H1 (cell line): ENCODE measurements around the gene TAS2R38. TPM values are rescaled to one million over a fixed set of nuclear protein-coding genes. Genes with fewer than 3 reads are reported as not detected.

Experiments
- CTCF ChIA-PET: fragments of 300-600 bp; sonication (Branson Sonifier 250); formaldehyde crosslinking; loops from one replicate; lab custom pipeline; 2021; ENCODE audit not compliant: partially characterized antibody; lab: Charles Lee
- POLR2A ChIA-PET: fragments of 300-600 bp; sonication (Branson Sonifier 250); formaldehyde crosslinking; loops from one replicate; lab custom pipeline; 2021; ENCODE audit warnings: inconsistent platforms; ENCODE audit not compliant: partially characterized antibody; lab: Charles Lee
- DNase-seq, 2 experiments: peaks; one replicate each; pipeline versions ENCODE4 v3.0.0 to v3.0.0-alpha.2; 2010 to 2022; ENCODE audit warnings: low spot score in 2 of 2, low read depth in 1 of 2, mixed read lengths in 1 of 2
- FAIRE-seq: peaks from 2 replicates; lab custom pipeline; 2011; peaks lifted over from hg19 to GRCh38; lab: Jason Lieb, UNC
- H2AFZ ChIP-seq: 2 replicates; pipeline ENCODE4 v1.8.1; 2012; ENCODE audit warnings: low read length, inconsistent platforms
- H2AK5ac ChIP-seq: 2 replicates; pipeline ENCODE4 v1.6.1; 2013; ENCODE audit warnings: low read depth, low read length
- H2BK120ac ChIP-seq: replicated peaks from 2 replicates; pipeline ENCODE3; 2013; ENCODE audit warnings: low read depth, low read length, inconsistent platforms
- H2BK12ac ChIP-seq: 2 replicates; pipeline ENCODE4 v1.6.1; 2013; ENCODE audit warnings: low read depth, low read length
- H2BK15ac ChIP-seq: 2 replicates; pipeline ENCODE4 v1.6.1; 2013; ENCODE audit warnings: low read length
- H2BK20ac ChIP-seq: 2 replicates; pipeline ENCODE4 v1.6.1; 2013; ENCODE audit warnings: low read length
- H2BK5ac ChIP-seq: 2 replicates; pipeline ENCODE4 v1.6.1; 2013; ENCODE audit warnings: low read depth, low read length
- H3K14ac ChIP-seq: 2 replicates; pipeline ENCODE4 v1.6.1; 2013; ENCODE audit warnings: inconsistent platforms; ENCODE audit not compliant: insufficient read length
- H3K18ac ChIP-seq: 2 replicates; pipeline ENCODE4 v1.6.1; 2013; ENCODE audit warnings: low read length; ENCODE audit errors: extremely low read depth
- H3K23ac ChIP-seq: 2 replicates; pipeline ENCODE4 v1.6.1; 2013; ENCODE audit warnings: inconsistent platforms; ENCODE audit not compliant: insufficient read length
- H3K23me2 ChIP-seq: 2 replicates; pipeline ENCODE4 v1.6.1; 2013; ENCODE audit warnings: low read depth, low read length
- H3K27ac ChIP-seq: 2 replicates; pipeline ENCODE4 v1.6.1; 2011; ENCODE audit warnings: low read depth, low read length, inconsistent platforms
- H3K27me3 ChIP-seq, 4 experiments: replicated peaks in 1 of 4; 1 replicate in 1 of 4; 2 replicates in 3 of 4; pipeline versions ENCODE4 v1.6.1 to v1.8.1; 2011 to 2013; ENCODE audit warnings: low read length in 3 of 4, mild to moderate bottlenecking in 3 of 4, inconsistent platforms in 2 of 4, mixed read lengths in 2 of 4, moderate library complexity in 1 of 4; ENCODE audit not compliant: control insufficient read depth in 3 of 4, insufficient read depth in 3 of 4; ENCODE audit errors: extremely low read depth in 1 of 4
- H3K36me3 ChIP-seq, 4 experiments: 2 replicates each; pipeline versions ENCODE4 v1.6.1 to v1.8.1; 2011 to 2013; ENCODE audit warnings: mild to moderate bottlenecking in 4 of 4, low read length in 3 of 4, moderate library complexity in 2 of 4, control low read depth in 1 of 4, inconsistent platforms in 1 of 4; ENCODE audit not compliant: insufficient read depth in 4 of 4, control insufficient read depth in 2 of 4
- H3K4ac ChIP-seq: replicated peaks from 2 replicates; pipeline ENCODE3; 2013; ENCODE audit warnings: low read length, low read depth, mixed read lengths, inconsistent platforms; ENCODE audit not compliant: insufficient read length
- H3K4me1 ChIP-seq, 4 experiments: replicated peaks in 1 of 4; 1 replicate in 1 of 4; 2 replicates in 3 of 4; pipeline versions ENCODE4 v1.6.1 to v1.8.1; 2011 to 2013; ENCODE audit warnings: low read length in 3 of 4, inconsistent platforms in 2 of 4, mixed read lengths in 1 of 4; ENCODE audit not compliant: insufficient read depth in 4 of 4, control insufficient read depth in 3 of 4
- H3K4me2 ChIP-seq, 2 experiments: 2 replicates each; pipeline versions ENCODE4 v1.6.1 to v1.8.1; 2011 to 2013; ENCODE audit warnings: low read depth in 2 of 2, low read length in 2 of 2, control low read depth in 1 of 2, inconsistent platforms in 1 of 2, mild to moderate bottlenecking in 1 of 2; ENCODE audit not compliant: insufficient read depth in 1 of 2
- H3K4me3 ChIP-seq, 4 experiments: fragments of 200-600, 300-600 bp in 1 of 4; sonication (generic), shearing (Covaris generic), sonication (Bioruptor Twin) in 1 of 4; 2 replicates each; pipeline versions ENCODE4 v1.5.1 to v1.8.1; 2011 to 2016; ENCODE audit warnings: low read length in 4 of 4, low read depth in 3 of 4, control low read depth in 2 of 4, inconsistent platforms in 2 of 4, mild to moderate bottlenecking in 2 of 4, mixed read lengths in 1 of 4, moderate library complexity in 1 of 4; ENCODE audit not compliant: insufficient read depth in 2 of 4; ENCODE audit errors: extremely low read depth in 1 of 4
- H3K56ac ChIP-seq: replicated peaks from 2 replicates; pipeline ENCODE3; 2013; ENCODE audit warnings: low read depth, mild to moderate bottlenecking, mixed read lengths, low read length, inconsistent platforms; ENCODE audit not compliant: insufficient read length
- H3K79me1 ChIP-seq: 2 replicates; pipeline ENCODE4 v1.6.1; 2013; ENCODE audit warnings: low read depth, low read length, control low read depth
- H3K79me2 ChIP-seq, 2 experiments: 2 replicates each; pipeline versions ENCODE4 v1.6.1 to v1.8.1; 2012 to 2013; ENCODE audit warnings: low read length in 2 of 2, mild to moderate bottlenecking in 2 of 2, inconsistent platforms in 1 of 2; ENCODE audit not compliant: insufficient read depth in 2 of 2, control insufficient read depth in 1 of 2
- H3K9ac ChIP-seq, 4 experiments: replicated peaks in 1 of 4; 1 replicate in 1 of 4; 2 replicates in 3 of 4; pipeline versions ENCODE4 v1.6.1 to v1.8.1; 2011 to 2013; ENCODE audit warnings: low read depth in 3 of 4, low read length in 3 of 4, control low read depth in 2 of 4, mild to moderate bottlenecking in 2 of 4, moderate library complexity in 2 of 4, inconsistent platforms in 1 of 4; ENCODE audit errors: extremely low read depth in 1 of 4
- H3K9me3 ChIP-seq, 2 experiments: 2 replicates each; pipeline versions ENCODE4 v1.6.1 to v1.8.1; 2012 to 2013; ENCODE audit warnings: mild to moderate bottlenecking in 2 of 2, moderate library complexity in 2 of 2, control low read depth in 1 of 2, inconsistent platforms in 1 of 2, low read depth in 1 of 2, low read length in 1 of 2, mixed read lengths in 1 of 2; ENCODE audit not compliant: insufficient read depth in 2 of 2
- H4K20me1 ChIP-seq, 2 experiments: replicated peaks in 1 of 2; 2 replicates each; pipeline versions ENCODE3 to v1.8.1; 2011 to 2013; ENCODE audit warnings: inconsistent platforms in 2 of 2, low read length in 2 of 2, mild to moderate bottlenecking in 1 of 2; ENCODE audit not compliant: insufficient read depth in 2 of 2, control insufficient read depth in 1 of 2
- H4K5ac ChIP-seq: 2 replicates; pipeline ENCODE4 v1.6.1; 2013; ENCODE audit warnings: low read length, low read depth, mixed read lengths, inconsistent platforms; ENCODE audit not compliant: insufficient read length
- H4K8ac ChIP-seq: 2 replicates; pipeline ENCODE4 v1.8.0; 2013; ENCODE audit warnings: mild to moderate bottlenecking, moderate library complexity, low read length, inconsistent platforms; ENCODE audit not compliant: insufficient read depth; ENCODE audit errors: extremely low read depth
- H4K91ac ChIP-seq: replicated peaks from 2 replicates; pipeline ENCODE3; 2013; ENCODE audit warnings: low read length, mixed read lengths, inconsistent platforms; ENCODE audit not compliant: insufficient read length
- BACH1 ChIP-seq: IDR thresholded peaks from 2 replicates; pipeline ENCODE4 v1.6.1; 2012; ENCODE audit warnings: low read length, improper control_type of control experiment
- CBX5 ChIP-seq: fragments of 300-800, 300-1000 bp; sonication (generic); IDR thresholded peaks from 2 replicates; pipeline ENCODE4 v1.7.1; 2016; ENCODE audit warnings: antibody characterized with exemption, low read length, low read depth
- CBX8 ChIP-seq: fragments of 300-800, 300-1000 bp; sonication (generic); IDR thresholded peaks from 2 replicates; pipeline ENCODE4 v1.7.1; 2016; ENCODE audit warnings: low read depth, low read length, borderline replicate concordance
- EGR1 ChIP-seq: IDR thresholded peaks from 2 replicates; pipeline ENCODE4 v1.6.1; 2011; ENCODE audit warnings: low read depth, low read length, borderline replicate concordance
- HDAC6 ChIP-seq: IDR thresholded peaks from one replicate; pipeline ENCODE4 v1.7.1; 2012; ENCODE audit warnings: low read depth, mild to moderate bottlenecking, inconsistent platforms, low read length, moderate library complexity
- NANOG ChIP-seq: IDR thresholded peaks from 2 replicates; pipeline ENCODE4 v1.6.1; 2011; ENCODE audit warnings: low read length, low read depth, mild to moderate bottlenecking, inconsistent platforms; ENCODE audit not compliant: insufficient read depth, poor library complexity, severe bottlenecking
- RAD21 ChIP-seq, 2 experiments: IDR thresholded peaks in 1 of 2; conservative IDR thresholded peaks in 1 of 2; 2 replicates each; pipeline ENCODE4 v1.6.1; 2011; ENCODE audit warnings: low read depth in 2 of 2, low read length in 2 of 2, improper control_type of control experiment in 1 of 2, inconsistent platforms in 1 of 2, mild to moderate bottlenecking in 1 of 2, moderate library complexity in 1 of 2
- SRF ChIP-seq: IDR thresholded peaks from 2 replicates; pipeline ENCODE4 v1.6.1; 2011; ENCODE audit warnings: mild to moderate bottlenecking, low read depth, low read length, moderate library complexity
- SUZ12 ChIP-seq: fragments of 200-600 bp; sonication (generic); IDR thresholded peaks from 2 replicates; pipeline ENCODE4 v1.6.1; 2012; ENCODE audit warnings: mild to moderate bottlenecking, inconsistent platforms, low read length, moderate library complexity, mixed read lengths
- WGBS, 2 experiments: shearing (Covaris generic) in 1 of 2; methylation state at CpG; one replicate each; pipeline versions ENCODE4 v1.1.6 to v1.1.7; 2013 to 2015; ENCODE audit warnings: low lambda C conversion rate in 2 of 2, mixed read lengths in 2 of 2, inconsistent platforms in 1 of 2, low coverage in 1 of 2, missing lambda C conversion rate in 1 of 2; ENCODE audit not compliant: insufficient replicate concordance in 2 of 2, insufficient coverage in 1 of 2, insufficient read length in 1 of 2; ENCODE audit errors: extremely low coverage in 1 of 2, missing lambda C conversion rate in 1 of 2; 5-methylcytosine and 5-hydroxymethylcytosine counted together
- polyA plus RNA-seq, 7 experiments: library from polyadenylated mRNA; depleted of rRNA in 3 of 7; stranded (reverse) in 5 of 7; unstranded in 2 of 7; fragments of >200 nt in 5 of 7; fragments of 200-250 nt in 2 of 7; gene quantifications; 1 replicate in 5 of 7; 2 replicates in 1 of 7; 4 replicates in 1 of 7; pipeline versions ENCODE4 v1.2.1 to v1.2.3, GENCODE V29; 2011 to 2013; ENCODE audit warnings: missing spikeins in 2 of 7, mixed read lengths in 2 of 7
- total RNA-seq: library from RNA; stranded (reverse); fragmentation: NEBNext Ultra II Directional; extraction: Animal tissue kit (Norgen Biotek cat#: 25700); gene quantifications from 2 replicates; pipeline ENCODE4 v1.2.1, GENCODE V29; 2021

Gene TAS2R38
- total and polyA plus RNA-seq, 2 of the 8 experiments (the other 6 are each of a cell fraction or from before 2014, with no cell fraction given) = 0.11 TPM; not detected in 1

DNA sequence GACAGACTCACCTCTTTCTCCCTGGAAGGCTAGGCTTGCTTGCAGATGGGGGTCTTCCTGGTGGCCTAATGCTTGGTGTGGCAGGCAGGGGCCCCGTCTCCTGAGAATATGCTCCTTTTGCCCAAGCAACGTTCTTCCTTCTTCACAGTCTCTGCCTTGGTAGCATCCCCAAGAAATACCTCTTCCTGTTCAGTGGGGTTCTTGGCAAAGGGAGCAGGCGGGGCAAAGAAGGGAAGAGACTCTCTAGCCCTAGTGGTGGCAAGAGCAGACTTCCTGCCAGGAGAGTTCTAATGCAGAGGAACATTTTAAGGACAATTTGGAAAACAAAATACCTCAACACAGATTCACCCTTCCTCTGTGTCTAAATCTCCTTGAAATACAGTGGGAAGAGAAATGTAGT is 26.8 kb downstream of the TAS2R38 start, which contains the start of gene CLEC5A:
Gene CLEC5A (minus strand): TSS at position 179 of the 400 bp plus-strand sequence. CDS start 682 bp downstream, outside the sequence.
- H3K4me1 ChIP-seq = no peaks in the 10 kb centered on the region
- no peak within 1 kb of the TSS for H4K8ac ChIP-seq
- CTCF ChIA-PET = no interaction called here
- no peak within 1 kb of the TSS for H3K14ac ChIP-seq
- no peak within 1 kb of the TSS for H2BK12ac ChIP-seq
- FAIRE-seq (no peak), DNase-seq (no peak)
- WGBS, 2 experiments = 78% methylated on average over 3 of the region's 3 CpGs; no CpG with 5 or more reads in 1 of the 2 experiments
- no peak within 1 kb of the TSS for H2BK15ac ChIP-seq
- no peaks in the 10 kb centered on the region for H3K9me3 ChIP-seq
- no peaks in the 10 kb centered on the region for H4K20me1 ChIP-seq
- no peak within 1 kb of the TSS for H3K27ac ChIP-seq
- no peak within 1 kb of the TSS for H2BK120ac ChIP-seq
- H2AFZ ChIP-seq = no peak within 1 kb of the TSS
- no peak within 1 kb of the TSS for H2BK20ac ChIP-seq
- TF ChIP-seq NANOG = no peak
- TF ChIP-seq CBX8 = no peak
- TF ChIP-seq RAD21 (IDR thresholded peaks at IDR 0.05 in 1 of 2, conservative IDR thresholded peaks at IDR 0.05 in 1 of 2; ENCODE audit: low read depth in 2 of 2, low read length in 2 of 2) = no peak
- no peak for TF ChIP-seq SRF
- no peak for TF ChIP-seq SUZ12
- no peak for TF ChIP-seq BACH1
- no peak for TF ChIP-seq EGR1
- no peak for TF ChIP-seq HDAC6
- no peak for TF ChIP-seq CBX5
- no peaks in the 10 kb centered on the region for H3K79me2 ChIP-seq
- H3K23me2 ChIP-seq = no peaks in the 10 kb centered on the region
- H3K36me3 ChIP-seq = no peaks in the 10 kb centered on the region
- H4K5ac ChIP-seq = no peak within 1 kb of the TSS
- no peak within 1 kb of the TSS for H2AK5ac ChIP-seq
- no peak within 1 kb of the TSS for H3K18ac ChIP-seq
- H3K4ac ChIP-seq = no peak within 1 kb of the TSS
- H3K27me3 ChIP-seq = no peaks in the 10 kb centered on the region
- no peak within 1 kb of the TSS for H2BK5ac ChIP-seq
- no peak within 1 kb of the TSS for H3K9ac ChIP-seq
- POLR2A ChIA-PET = no interaction called here
- no peak within 1 kb of the TSS for H3K56ac ChIP-seq
- H3K79me1 ChIP-seq = no peaks in the 10 kb centered on the region
- H4K91ac ChIP-seq = no peak within 1 kb of the TSS
- H3K4me2 ChIP-seq = no peak within 1 kb of the TSS
- no peak within 1 kb of the TSS for H3K4me3 ChIP-seq
- H3K23ac ChIP-seq = no peak within 1 kb of the TSS
